Measurements from ENCODE around the gene FXYD6. TPM values are rescaled to one million over a fixed set of nuclear protein-coding genes. Genes with fewer than 3 reads are reported as not detected.

FXYD6 gene
- total and polyA plus RNA-seq, 12 donors: 34.3 to 218 (median 94.1) TPM

DNA sequence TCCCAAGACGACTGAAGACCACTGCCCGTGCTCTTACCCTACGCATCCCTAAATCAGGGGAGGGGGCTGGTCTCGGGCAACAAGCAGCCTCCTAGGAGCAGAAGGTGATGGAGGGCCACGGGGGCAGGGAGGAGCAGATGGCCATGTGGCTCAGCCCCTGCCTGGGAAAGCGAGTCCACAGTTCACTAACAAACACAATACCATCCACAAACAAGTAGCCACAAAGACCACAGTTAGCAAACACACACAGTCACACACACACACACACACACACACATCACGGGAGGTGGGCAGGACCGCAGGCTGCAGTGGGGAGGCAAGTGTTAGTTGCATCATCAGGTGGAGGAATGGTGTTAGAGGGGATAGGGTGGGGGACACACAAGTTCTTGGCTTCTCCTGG is 38.7 kb downstream of the FXYD6 start:
- intact Hi-C loops (cut with DNase I): loop anchor here in 1 of 2 donors (5.0 kb wide), 1 partner anchor 215 kb away; no protein-coding TSS in a partner anchor
- TF ChIP-seq POLR2A (IDR thresholded peaks at IDR 0.05): no peak
- TF ChIP-seq, protein P1, sequence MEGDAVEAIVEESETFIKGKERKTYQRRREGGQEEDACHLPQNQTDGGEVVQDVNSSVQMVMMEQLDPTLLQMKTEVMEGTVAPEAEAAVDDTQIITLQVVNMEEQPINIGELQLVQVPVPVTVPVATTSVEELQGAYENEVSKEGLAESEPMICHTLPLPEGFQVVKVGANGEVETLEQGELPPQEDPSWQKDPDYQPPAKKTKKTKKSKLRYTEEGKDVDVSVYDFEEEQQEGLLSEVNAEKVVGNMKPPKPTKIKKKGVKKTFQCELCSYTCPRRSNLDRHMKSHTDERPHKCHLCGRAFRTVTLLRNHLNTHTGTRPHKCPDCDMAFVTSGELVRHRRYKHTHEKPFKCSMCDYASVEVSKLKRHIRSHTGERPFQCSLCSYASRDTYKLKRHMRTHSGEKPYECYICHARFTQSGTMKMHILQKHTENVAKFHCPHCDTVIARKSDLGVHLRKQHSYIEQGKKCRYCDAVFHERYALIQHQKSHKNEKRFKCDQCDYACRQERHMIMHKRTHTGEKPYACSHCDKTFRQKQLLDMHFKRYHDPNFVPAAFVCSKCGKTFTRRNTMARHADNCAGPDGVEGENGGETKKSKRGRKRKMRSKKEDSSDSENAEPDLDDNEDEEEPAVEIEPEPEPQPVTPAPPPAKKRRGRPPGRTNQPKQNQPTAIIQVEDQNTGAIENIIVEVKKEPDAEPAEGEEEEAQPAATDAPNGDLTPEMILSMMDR (IDR thresholded peaks at IDR 0.05): no peak
- Histone ChIP-seq H3K4me1 (replicated peaks in 1 of 2) (peaks cover 0 to 9% of the 10 kb centered on the region in 2 donors), H3K9me3 (replicated peaks in 1 of 3) (no peaks in the 10 kb centered on the region), H3K27me3 (no peaks in the 10 kb centered on the region), H3K4me3 (no peak overlapping the region), H3K36me3 (replicated peaks in 1 of 2) (peaks cover 0 to 23% of the 10 kb centered on the region in 2 donors), H3K27ac (no peak overlapping the region)
- peak in 2 of 7 donors; percentile 8 to 37 for DNase-seq
- WGBS, 4 donors: 61 to 78% (median 73%) methylated on average over 8 of the region's 8 CpGs

DNA sequence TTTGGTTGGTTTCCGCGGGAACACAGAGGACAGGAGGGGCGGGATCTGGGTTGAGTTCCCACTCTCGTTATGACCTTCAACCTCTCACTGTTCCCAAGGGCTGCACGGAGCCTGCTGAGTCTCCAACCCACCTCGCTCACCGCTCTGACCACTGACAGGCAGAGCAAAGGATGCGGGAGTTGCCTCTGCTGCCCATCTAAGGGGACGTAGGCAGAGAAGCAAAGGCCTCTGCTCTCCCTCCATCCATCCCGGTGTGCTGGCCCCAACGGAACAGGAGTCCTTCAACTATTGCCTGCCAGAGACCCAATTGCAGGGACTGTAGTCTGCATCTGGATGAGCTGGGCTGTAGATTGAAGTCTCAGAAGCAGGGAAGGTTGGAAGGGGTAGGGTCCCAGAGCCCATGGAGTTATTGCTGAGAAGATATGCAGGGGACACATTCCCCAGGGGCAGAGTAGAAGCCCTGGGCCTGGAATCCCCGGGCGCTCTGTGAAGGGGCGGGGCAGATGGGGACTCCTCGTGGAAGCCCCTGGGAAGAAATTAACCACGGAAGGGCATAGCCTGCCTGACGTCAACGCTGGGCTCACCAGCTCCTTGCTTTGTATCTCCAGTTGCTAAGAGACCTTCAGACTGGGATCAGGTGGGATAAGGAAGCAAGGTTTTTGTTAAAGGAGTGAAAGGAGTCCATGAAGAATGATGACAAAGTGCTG is 39.2 kb downstream of the FXYD6 start:
- Histone ChIP-seq H3K4me3 (no peak overlapping the region), H3K36me3 (replicated peaks in 1 of 2) (peaks cover 0 to 23% of the 10 kb centered on the region in 2 donors), H3K4me1 (replicated peaks in 1 of 2) (peaks cover 0 to 9% of the 10 kb centered on the region in 2 donors), H3K27ac (no peak overlapping the region), H3K27me3 (no peaks in the 10 kb centered on the region), H3K9me3 (replicated peaks in 1 of 3) (no peaks in the 10 kb centered on the region)
- 68 to 76% (median 75%) methylated on average over 17 to 18 of the region's 18 CpGs for WGBS, 4 donors
- intact Hi-C loops (cut with DNase I): loop anchor here in 1 of 2 donors (5.0 kb wide), 1 partner anchor 215 kb away; no protein-coding TSS in a partner anchor
- TF ChIP-seq, protein P1 (IDR thresholded peaks at IDR 0.05): no peak
- TF ChIP-seq POLR2A (IDR thresholded peaks at IDR 0.05): no peak
- DNase-seq: peak in 3 of 7 donors; percentile 10 to 51 (median 19)

DNA sequence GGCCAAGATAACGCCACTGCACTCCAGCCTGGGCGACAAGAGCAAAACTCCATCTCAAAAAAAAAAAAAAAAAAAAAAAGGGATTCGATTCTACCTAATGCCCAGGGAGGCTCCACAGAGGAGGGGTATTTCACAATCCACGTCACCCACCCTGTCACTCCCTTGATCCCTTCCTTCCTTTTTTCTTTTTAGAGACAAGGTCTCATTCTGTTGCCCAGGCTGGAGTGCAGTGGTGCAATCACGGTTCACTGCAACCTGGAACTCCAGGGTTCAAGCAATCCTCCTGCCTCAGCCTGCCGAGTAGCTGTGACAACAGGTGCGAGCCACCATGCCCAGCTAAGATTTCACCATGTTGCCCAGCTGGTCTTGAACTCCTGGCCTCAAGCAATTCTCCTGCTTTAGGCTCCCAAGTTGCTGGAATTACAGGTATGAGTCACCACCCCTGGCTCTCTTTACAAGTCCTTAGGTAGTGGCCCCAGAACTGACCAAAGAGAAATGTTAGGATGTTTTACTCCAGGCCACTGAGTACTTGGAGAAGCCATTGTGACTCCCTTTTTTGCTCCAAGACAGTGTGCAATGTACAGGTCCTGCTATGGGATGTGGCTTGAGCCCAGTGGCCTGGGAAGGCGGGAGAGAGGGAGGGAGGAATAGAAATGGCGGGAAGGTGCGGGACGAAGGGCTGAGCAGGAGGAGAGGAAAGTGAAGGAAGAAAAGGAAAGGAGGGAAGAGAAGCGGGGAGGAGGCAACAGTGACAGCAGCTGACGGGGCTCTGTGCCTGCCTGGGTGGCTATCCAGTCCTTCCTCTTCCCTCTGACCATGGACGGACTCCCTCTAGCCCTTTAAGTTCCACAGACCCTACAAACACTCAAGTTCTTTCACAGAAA is 40.1 kb downstream of the FXYD6 start:
- no peaks in the 10 kb centered on the region for H3K9me3 ChIP-seq (replicated peaks in 1 of 3)
- TF ChIP-seq, protein P1 (IDR thresholded peaks at IDR 0.05): no peak
- TF ChIP-seq POLR2A (IDR thresholded peaks at IDR 0.05): no peak
- H3K27me3 ChIP-seq: no peaks in the 10 kb centered on the region
- no peak overlapping the region for H3K4me3 ChIP-seq
- 74 to 89% (median 79%) methylated on average over 13 to 14 of the region's 14 CpGs for WGBS, 4 donors
- intact Hi-C loops (cut with DNase I): loop anchor here in 1 of 2 donors (5.0 kb wide), 1 partner anchor 216 kb away; no protein-coding TSS in a partner anchor
- H3K36me3 ChIP-seq (replicated peaks in 1 of 2): peaks cover 0 to 23% of the 10 kb centered on the region in 2 donors
- H3K4me1 ChIP-seq (replicated peaks in 1 of 2): peaks cover 0 to 9% of the 10 kb centered on the region in 2 donors
- DNase-seq: peak in 3 of 7 donors; percentile 12 to 49 (median 19)
- H3K27ac ChIP-seq: no peak overlapping the region

DNA sequence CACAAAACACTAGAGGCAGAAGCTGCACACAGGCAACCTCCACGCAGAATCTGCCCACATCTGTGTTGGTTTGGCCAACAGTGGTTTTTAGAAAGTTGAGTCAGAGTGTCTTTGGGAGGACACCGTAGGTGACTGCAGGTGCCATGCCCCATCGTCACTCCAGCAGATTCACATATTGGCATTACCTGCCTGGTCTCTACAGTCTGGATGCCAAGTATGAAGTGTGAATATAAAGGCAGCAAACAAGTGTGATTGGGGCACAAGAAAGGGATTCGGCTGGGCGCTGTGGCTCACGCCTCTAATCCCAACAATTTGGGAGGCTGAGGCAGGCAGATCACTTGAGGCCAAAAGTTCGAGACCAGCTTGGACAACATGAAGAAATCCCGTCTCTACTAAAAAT is 40.9 kb downstream of the FXYD6 start:
- H3K4me1 ChIP-seq (replicated peaks in 1 of 2): peaks cover 0 to 9% of the 10 kb centered on the region in 2 donors
- TF ChIP-seq, protein P1 (IDR thresholded peaks at IDR 0.05): no peak
- TF ChIP-seq POLR2A (IDR thresholded peaks at IDR 0.05): no peak
- whole genome bisulfite sequencing, 4 donors: 86 to 99% (median 92%) methylated on average over 7 to 8 of the region's 8 CpGs
- H3K27ac ChIP-seq: no peak overlapping the region
- no peak overlapping the region for H3K4me3 ChIP-seq
- no peaks in the 10 kb centered on the region for H3K27me3 ChIP-seq
- peaks cover 0 to 23% of the 10 kb centered on the region in 2 donors for H3K36me3 ChIP-seq (replicated peaks in 1 of 2)
- DNase-seq: peak in 3 of 7 donors; percentile 8 to 39 (median 11)
- intact Hi-C loops (cut with DNase I): loop anchor here in 1 of 2 donors (5.0 kb wide), 1 partner anchor 217 kb away; no protein-coding TSS in a partner anchor
- H3K9me3 ChIP-seq (replicated peaks in 1 of 3): no peaks in the 10 kb centered on the region

Data from adrenal gland (tissue), 12 donors.